HepG2 (cell line): ENCODE data around the gene ARHGAP15. TPM values are rescaled to one million over a fixed set of nuclear protein-coding genes. Genes with fewer than 3 reads are reported as not detected.

ENCODE experiments used
- ATAC-seq: fragments of 200-7000 bp; cut with Tn5 transposase; 3 replicates; pipeline ENCODE4 v1.9.1; 2020; ENCODE audit warnings: mild to moderate bottlenecking, moderate library complexity
- BruUV-seq: library from RNA; stranded (reverse); fragments of 400-500 nt; replicated peaks from 2 replicates; lab custom pipeline; 2021; lab: Mats Ljungman, UMichigan
- CTCF ChIA-PET: fragments of 300-600 bp; formaldehyde crosslinking; extraction: SDS; loops from one replicate; lab custom pipeline; 2021; ENCODE audit warnings: low total read pairs, inconsistent platforms, low intra/inter-chr PET ratio; lab: Yijun Ruan, JAX
- POLR2A ChIA-PET: fragments of 350-600 bp; sonication (Branson Sonifier 250); formaldehyde crosslinking; loops from one replicate; lab custom pipeline; 2020; ENCODE audit warnings: antibody characterized with exemption, inconsistent platforms; lab: Yijun Ruan, JAX
- DNase-seq: peaks from one replicate; pipeline ENCODE4 v3.0.0-alpha.2; 2015; ENCODE audit warnings: low spot score
- FAIRE-seq: peaks from 3 replicates; lab custom pipeline; 2011; peaks lifted over from hg19 to GRCh38; lab: Jason Lieb, UNC
- H2AFZ ChIP-seq: one replicate; pipeline ENCODE4 v1.6.1; 2011; ENCODE audit warnings: low read length, inconsistent platforms
- H3K27ac ChIP-seq: fragments of 300-600 bp; 3 replicates; pipeline ENCODE4 v1.8.0; 2011; ENCODE audit warnings: mixed run types, mild to moderate bottlenecking, mixed read lengths, low read length, inconsistent platforms; ENCODE audit not compliant: insufficient read depth; ENCODE audit errors: extremely low read length
- H3K27me3 ChIP-seq, 2 experiments: fragments of 200-600 bp in 1 of 2; 2 replicates in 1 of 2; 3 replicates in 1 of 2; pipeline versions ENCODE4 v1.6.0 to v1.8.0; 2011; ENCODE audit warnings: low read length in 2 of 2, mild to moderate bottlenecking in 2 of 2, moderate library complexity in 2 of 2, inconsistent platforms in 1 of 2; ENCODE audit not compliant: insufficient read depth in 2 of 2, control insufficient read depth in 1 of 2
- H3K36me3 ChIP-seq, 2 experiments: fragments of 200-600 bp in 1 of 2; replicated peaks in 1 of 2; 2 replicates in 1 of 2; 3 replicates in 1 of 2; pipeline versions ENCODE4 v1.5.1 to v1.8.0; 2011; ENCODE audit warnings: low read length in 2 of 2, inconsistent platforms in 1 of 2; ENCODE audit not compliant: insufficient read depth in 2 of 2, control insufficient read depth in 1 of 2
- H3K4me1 ChIP-seq: 2 replicates; pipeline ENCODE4 v1.5.1; 2012; ENCODE audit warnings: low read length, inconsistent platforms; ENCODE audit not compliant: insufficient read depth
- H3K4me2 ChIP-seq: 2 replicates; pipeline ENCODE4 v1.6.0; 2011; ENCODE audit warnings: low read depth, low read length, inconsistent platforms
- H3K4me3 ChIP-seq, 3 experiments: fragments of 200-600 bp in 1 of 3; sonication (generic), shearing (Covaris generic) in 1 of 3; replicated peaks in 1 of 3; 2 replicates each; pipeline ENCODE4 v1.5.1; 2011 to 2016; ENCODE audit warnings: low read length in 3 of 3, inconsistent platforms in 2 of 3, low read depth in 2 of 3, mild to moderate bottlenecking in 2 of 3, control low read depth in 1 of 3, mixed read lengths in 1 of 3; ENCODE audit not compliant: insufficient read depth in 1 of 3
- H3K79me2 ChIP-seq: one replicate; pipeline ENCODE4 v1.6.1; 2011; ENCODE audit warnings: low read length, inconsistent platforms; ENCODE audit not compliant: insufficient read depth
- H3K9ac ChIP-seq: 2 replicates; pipeline ENCODE4 v1.6.0; 2011; ENCODE audit warnings: mild to moderate bottlenecking, low read depth, low read length, inconsistent platforms; ENCODE audit not compliant: insufficient read depth
- H3K9me3 ChIP-seq: 2 replicates; pipeline ENCODE4 v1.5.1; 2012; ENCODE audit warnings: mild to moderate bottlenecking, low read length
- H4K20me1 ChIP-seq: 2 replicates; pipeline ENCODE4 v1.6.0; 2011; ENCODE audit warnings: inconsistent platforms, mild to moderate bottlenecking, low read length, moderate library complexity; ENCODE audit not compliant: insufficient read depth
- CCAR2 ChIP-seq: fragments of 200-400 bp; formaldehyde crosslinking; optimal IDR thresholded peaks from 2 replicates; pipeline ENCODE3; 2018; ENCODE audit warnings: low read depth, mild to moderate bottlenecking, low read length, moderate library complexity
- CENPT ChIP-seq: sonication (generic); formaldehyde crosslinking; IDR thresholded peaks from 2 replicates; pipeline ENCODE4 v1.8.0; 2022; ENCODE audit warnings: low read depth, mild to moderate bottlenecking, moderate library complexity, missing genetic modification reagents
- E2F2 ChIP-seq: sonication (generic); formaldehyde crosslinking; IDR thresholded peaks from 2 replicates; pipeline ENCODE4 v1.4.0; 2020; ENCODE audit warnings: missing genetic modification reagents, borderline replicate concordance
- ETV6 ChIP-seq: sonication (generic); formaldehyde crosslinking; conservative IDR thresholded peaks from 2 replicates; pipeline ENCODE4 v1.4.0; 2020; ENCODE audit warnings: missing genetic modification reagents
- HNF4A ChIP-seq: sonication (generic); formaldehyde crosslinking; IDR thresholded peaks from 2 replicates; pipeline ENCODE4 v1.4.0; 2020; ENCODE audit warnings: missing genetic modification reagents
- KDM1A ChIP-seq: IDR thresholded peaks from 2 replicates; pipeline ENCODE4 v1.6.1; 2016; ENCODE audit warnings: missing compliant biosample characterization
- MXD4 ChIP-seq: IDR thresholded peaks from 2 replicates; pipeline ENCODE4 v1.6.1; 2016; ENCODE audit warnings: mild to moderate bottlenecking, missing biosample characterization, missing genetic modification reagents
- NFRKB ChIP-seq: fragments of 450-650 bp; IDR thresholded peaks from 2 replicates; pipeline ENCODE4 v1.6.1; 2017
- PHF5A ChIP-seq: IDR thresholded peaks from one replicate; pipeline ENCODE4 v1.6.1; 2018; ENCODE audit warnings: low read depth, missing genetic modification reagents; ENCODE audit not compliant: unreplicated experiment
- RAD21 ChIP-seq: fragments of 450-650 bp; formaldehyde crosslinking; IDR thresholded peaks from 2 replicates; pipeline ENCODE4 v1.5.0; 2020; ENCODE audit warnings: mild to moderate bottlenecking
- TBP ChIP-seq: sonication (generic); formaldehyde crosslinking; IDR thresholded peaks from 2 replicates; pipeline ENCODE4 v1.5.0; 2020; ENCODE audit warnings: missing genetic modification reagents
- TCF7L2 ChIP-seq: IDR thresholded peaks from 2 replicates; pipeline ENCODE4 v1.6.1; 2011; ENCODE audit warnings: mild to moderate bottlenecking, low read depth, low read length, moderate library complexity
- TEF ChIP-seq: sonication (generic); formaldehyde crosslinking; IDR thresholded peaks from 2 replicates; pipeline ENCODE4 v1.5.0; 2020; ENCODE audit warnings: missing genetic modification reagents
- ZNF124 ChIP-seq: sonication (generic); formaldehyde crosslinking; IDR thresholded peaks from 2 replicates; pipeline ENCODE4 v1.4.0; 2020; ENCODE audit warnings: missing genetic modification reagents
- ZNF142 ChIP-seq: sonication (generic); formaldehyde crosslinking; IDR thresholded peaks from 2 replicates; pipeline ENCODE4 v1.4.0; 2020; ENCODE audit warnings: missing genetic modification reagents
- ZNF224 ChIP-seq: sonication (generic); formaldehyde crosslinking; IDR thresholded peaks from 2 replicates; pipeline ENCODE4 v1.5.0; 2020; ENCODE audit warnings: mild to moderate bottlenecking, missing genetic modification reagents
- ZNF788 ChIP-seq: sonication (generic); formaldehyde crosslinking; IDR thresholded peaks from 2 replicates; pipeline ENCODE4 v1.5.0; 2020; ENCODE audit warnings: mild to moderate bottlenecking, missing genetic modification reagents, borderline replicate concordance
- ZNF83 ChIP-seq: sonication (generic); formaldehyde crosslinking; IDR thresholded peaks from 2 replicates; pipeline ENCODE4 v1.4.0; 2020; ENCODE audit warnings: missing genetic modification reagents, mild to moderate bottlenecking, borderline replicate concordance
- WGBS: methylation state at CpG from one replicate; pipeline ENCODE4 v1.1.6; 2017; ENCODE audit warnings: low lambda C conversion rate; 5-methylcytosine and 5-hydroxymethylcytosine counted together
- in situ Hi-C: cut with HindIII; loops from 2 replicates; pipeline ENCODE4 v1.10.0; 2017; ENCODE audit warnings: low pct_unique_long_range_greater_than_20kb; ENCODE audit not compliant: extremely low pct_ligation_motif_present
- intact Hi-C: fragments of 100-400 bp; cut with micrococcal nuclease; formaldehyde crosslinking; loops from one replicate; pipeline ENCODE4 v1.10.0; 2022; ENCODE audit not compliant: unreplicated experiment
- polyA plus RNA-seq, 8 experiments: library from polyadenylated mRNA; depleted of rRNA in 3 of 8; stranded (reverse) in 7 of 8; unstranded in 1 of 8; fragments of >200 nt; fragmentation: Illumina TruSeq in 4 of 8; extraction: Trizol in 4 of 8; gene quantifications; 2 replicates each; pipeline versions ENCODE4 v1.2.1 to v1.2.3, GENCODE V29; 2011 to 2016; ENCODE audit warnings: low read depth in 4 of 8, missing spikeins in 1 of 8, mixed read lengths in 1 of 8; ENCODE audit not compliant: insufficient read depth in 1 of 8
- total RNA-seq, 5 experiments: library from RNA; depleted of rRNA; stranded (reverse); fragments of >200 nt; fragmentation: Illumina TruSeq; extraction: Trizol; gene quantifications; 2 replicates each; pipeline ENCODE4 v1.2.3, GENCODE V29; 2016; ENCODE audit warnings: low read depth in 1 of 5

Gene ARHGAP15
- total and polyA plus RNA-seq, 2 of the 13 experiments (the other 11 are each of a cell fraction or from before 2014, with no cell fraction given) = 0.04 TPM; not detected in 1

- ChIA-PET CTCF (no interaction called here), POLR2A (no interaction called here)
- Histone ChIP-seq H3K4me3 (no peak overlapping the region), H3K27ac (no peak overlapping the region), H3K9me3 (no peaks in the 10 kb centered on the region), H3K4me1 (no peaks in the 10 kb centered on the region), H3K36me3 (no peaks in the 10 kb centered on the region), H4K20me1 (no peaks in the 10 kb centered on the region), H3K79me2 (no peaks in the 10 kb centered on the region), H3K27me3 (no peaks in the 10 kb centered on the region), H2AFZ (no peak overlapping the region), H3K9ac (no peak overlapping the region), H3K4me2 (no peak overlapping the region)
- TF ChIP-seq MXD4 (no peak), E2F2 (CRISPR knock-in tag) (no peak), ZNF142 (CRISPR knock-in tag) (no peak), ZNF124 (CRISPR knock-in tag) (no peak), CCAR2 (no peak), ZNF224 (CRISPR knock-in tag) (no peak), TCF7L2 (no peak), ZNF83 (CRISPR knock-in tag) (no peak), TEF (no peak), TBP (no peak), RAD21 (no peak), PHF5A (CRISPR knock-in tag) (no peak), ZNF788 (CRISPR knock-in tag) (no peak), KDM1A (no peak), CENPT (CRISPR knock-in tag) (no peak), HNF4A (CRISPR knock-in tag) (no peak), ETV6 (CRISPR knock-in tag) (no peak), NFRKB (no peak)
- BruUV-seq = no TSS peak
- ATAC-seq (no peak), FAIRE-seq (no peak), DNase-seq (no peak)
- in situ Hi-C loops (no loop called here), intact Hi-C loops (no loop called here)
- 0% methylated on average over 1 of the region's 1 CpG for WGBS
These were observed 300.9 kb downstream of the ARHGAP15 start for GRCh38 chr2:143429932-143430679.
